ENCODE results near the gene ANKS1A.

Gene ANKS1A

GRCh38 chr6:35085359-35086281 lies 196.6 kb downstream of the ANKS1A start:
- no peak for DNase-seq (ENCODE audit: low read depth in 1 of 2, low spot score in 1 of 2)
- in situ Hi-C loops (cut with HindIII; ENCODE audit: low pct_unique_long_range_greater_than_20kb, low sequenced_read_pairs), result no loop called here
- TF ChIP-seq JUND (IDR thresholded peaks at IDR 0.05; ENCODE audit: low read depth), result no peak

GRCh38 chr6:35086282-35086632 lies 197.2 kb downstream of the ANKS1A start:
- DNase-seq (ENCODE audit: low read depth in 1 of 2, low spot score in 1 of 2), result no peak
- no peak for TF ChIP-seq JUND (IDR thresholded peaks at IDR 0.05; ENCODE audit: low read depth)
- in situ Hi-C loops (cut with HindIII; ENCODE audit: low pct_unique_long_range_greater_than_20kb, low sequenced_read_pairs), result no loop called here

GRCh38 chr6:35086636-35087360 lies 197.7 kb downstream of the ANKS1A start:
- no peak for DNase-seq (ENCODE audit: low read depth in 1 of 2, low spot score in 1 of 2)
- TF ChIP-seq JUND (IDR thresholded peaks at IDR 0.05; ENCODE audit: low read depth), result no peak
- in situ Hi-C loops (cut with HindIII; ENCODE audit: low pct_unique_long_range_greater_than_20kb, low sequenced_read_pairs), result no loop called here

GRCh38 chr6:35087361-35088280 lies 198.6 kb downstream of the ANKS1A start:
- no peak for DNase-seq (ENCODE audit: low read depth in 1 of 2, low spot score in 1 of 2)
- no peak for TF ChIP-seq JUND (IDR thresholded peaks at IDR 0.05; ENCODE audit: low read depth)
- in situ Hi-C loops (cut with HindIII; ENCODE audit: low pct_unique_long_range_greater_than_20kb, low sequenced_read_pairs), result no loop called here

- in situ Hi-C loops (cut with HindIII; ENCODE audit: low pct_unique_long_range_greater_than_20kb, low sequenced_read_pairs), result no loop called here
- TF ChIP-seq JUND (IDR thresholded peaks at IDR 0.05; ENCODE audit: low read depth), result no peak
- no peak for DNase-seq (ENCODE audit: low read depth in 1 of 2, low spot score in 1 of 2)
Measured at GRCh38 chr6:35088281-35089215, 199.5 kb downstream of the ANKS1A start.

- DNase-seq (ENCODE audit: low read depth in 1 of 2, low spot score in 1 of 2), result no peak
- no peak for TF ChIP-seq JUND (IDR thresholded peaks at IDR 0.05; ENCODE audit: low read depth)
- in situ Hi-C loops (cut with HindIII; ENCODE audit: low pct_unique_long_range_greater_than_20kb, low sequenced_read_pairs), result no loop called here
Measured at GRCh38 chr6:35089216-35089934, 200.3 kb downstream of the ANKS1A start.

- DNase-seq (ENCODE audit: low read depth in 1 of 2, low spot score in 1 of 2), result no peak
- no peak for TF ChIP-seq JUND (IDR thresholded peaks at IDR 0.05; ENCODE audit: low read depth)
- in situ Hi-C loops (cut with HindIII; ENCODE audit: low pct_unique_long_range_greater_than_20kb, low sequenced_read_pairs), result no loop called here
Measured at GRCh38 chr6:35089935-35090505, 201.0 kb downstream of the ANKS1A start.

GRCh38 chr6:35090734-35091133 lies 201.7 kb downstream of the ANKS1A start:
- no peak for TF ChIP-seq JUND (IDR thresholded peaks at IDR 0.05; ENCODE audit: low read depth)
- no peak for DNase-seq (ENCODE audit: low read depth in 1 of 2, low spot score in 1 of 2)
- in situ Hi-C loops (cut with HindIII; ENCODE audit: low pct_unique_long_range_greater_than_20kb, low sequenced_read_pairs), result no loop called here

GRCh38 chr6:35091346-35092083 lies 202.5 kb downstream of the ANKS1A start:
- TF ChIP-seq JUND (IDR thresholded peaks at IDR 0.05; ENCODE audit: low read depth), result no peak
- in situ Hi-C loops (cut with HindIII; ENCODE audit: low pct_unique_long_range_greater_than_20kb, low sequenced_read_pairs), result no loop called here
- no peak for DNase-seq (ENCODE audit: low read depth in 1 of 2, low spot score in 1 of 2)

Data from T47D (cell line).